Panc1 (cell line): ENCODE measurements around the gene ANK3.

Experiments used
- POLR2AphosphoS5 ChIP-seq: IDR thresholded peaks from 2 replicates; pipeline ENCODE4 v1.6.1; 2012; ENCODE audit warnings: mild to moderate bottlenecking, low read depth, low read length, moderate library complexity
- TCF7L2 ChIP-seq: IDR thresholded peaks from 2 replicates; pipeline ENCODE4 v1.6.1; 2011; ENCODE audit warnings: mild to moderate bottlenecking, low read depth, low read length, inconsistent platforms
- TF ChIP-seq, protein P1 (sequence below): fragments of 450-650 bp; IDR thresholded peaks from 2 replicates; pipeline ENCODE4 v1.5.1; 2017; ENCODE audit warnings: mild to moderate bottlenecking
- TF ChIP-seq, protein P2 (sequence below), 2 experiments: IDR thresholded peaks; 2 replicates each; pipeline ENCODE4 v1.6.1; 2011 to 2012; ENCODE audit warnings: low read depth in 2 of 2, control low read depth in 1 of 2, low read length in 1 of 2, mild to moderate bottlenecking in 1 of 2, moderate library complexity in 1 of 2; ENCODE audit not compliant: insufficient read depth in 1 of 2

DNA sequence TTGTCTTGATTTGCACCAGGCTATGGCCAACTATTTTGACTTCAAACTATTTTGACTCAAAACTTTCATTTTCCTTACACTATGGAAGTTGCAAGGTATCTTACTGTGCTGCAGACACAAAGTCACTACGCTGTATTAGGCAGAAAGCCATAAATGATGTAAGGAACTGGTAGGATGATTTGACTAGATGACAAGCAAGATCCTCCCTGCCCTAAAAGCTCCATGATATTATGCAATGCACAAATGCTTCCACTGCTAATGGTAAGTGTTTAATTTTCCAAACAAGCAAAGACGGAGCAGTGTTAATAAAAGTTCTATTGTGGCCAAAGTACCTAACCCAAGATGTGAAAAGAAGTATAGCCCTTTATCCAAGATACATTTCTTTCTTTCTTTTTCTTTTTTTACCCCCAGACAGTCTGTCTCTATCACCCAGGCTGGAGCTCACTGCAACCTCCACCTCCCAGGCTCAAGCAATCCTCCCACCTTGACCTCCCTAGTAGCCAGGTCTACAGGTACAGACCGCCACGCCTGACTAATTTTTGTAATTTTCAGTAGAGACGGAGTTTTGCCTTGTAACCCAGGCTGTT is 98.2 kb downstream of the ANK3 start:
- TF ChIP-seq, protein P1, sequence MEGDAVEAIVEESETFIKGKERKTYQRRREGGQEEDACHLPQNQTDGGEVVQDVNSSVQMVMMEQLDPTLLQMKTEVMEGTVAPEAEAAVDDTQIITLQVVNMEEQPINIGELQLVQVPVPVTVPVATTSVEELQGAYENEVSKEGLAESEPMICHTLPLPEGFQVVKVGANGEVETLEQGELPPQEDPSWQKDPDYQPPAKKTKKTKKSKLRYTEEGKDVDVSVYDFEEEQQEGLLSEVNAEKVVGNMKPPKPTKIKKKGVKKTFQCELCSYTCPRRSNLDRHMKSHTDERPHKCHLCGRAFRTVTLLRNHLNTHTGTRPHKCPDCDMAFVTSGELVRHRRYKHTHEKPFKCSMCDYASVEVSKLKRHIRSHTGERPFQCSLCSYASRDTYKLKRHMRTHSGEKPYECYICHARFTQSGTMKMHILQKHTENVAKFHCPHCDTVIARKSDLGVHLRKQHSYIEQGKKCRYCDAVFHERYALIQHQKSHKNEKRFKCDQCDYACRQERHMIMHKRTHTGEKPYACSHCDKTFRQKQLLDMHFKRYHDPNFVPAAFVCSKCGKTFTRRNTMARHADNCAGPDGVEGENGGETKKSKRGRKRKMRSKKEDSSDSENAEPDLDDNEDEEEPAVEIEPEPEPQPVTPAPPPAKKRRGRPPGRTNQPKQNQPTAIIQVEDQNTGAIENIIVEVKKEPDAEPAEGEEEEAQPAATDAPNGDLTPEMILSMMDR: no peak
- no peak for TF ChIP-seq POLR2AphosphoS5
- TF ChIP-seq TCF7L2: no peak
- TF ChIP-seq, protein P2, sequence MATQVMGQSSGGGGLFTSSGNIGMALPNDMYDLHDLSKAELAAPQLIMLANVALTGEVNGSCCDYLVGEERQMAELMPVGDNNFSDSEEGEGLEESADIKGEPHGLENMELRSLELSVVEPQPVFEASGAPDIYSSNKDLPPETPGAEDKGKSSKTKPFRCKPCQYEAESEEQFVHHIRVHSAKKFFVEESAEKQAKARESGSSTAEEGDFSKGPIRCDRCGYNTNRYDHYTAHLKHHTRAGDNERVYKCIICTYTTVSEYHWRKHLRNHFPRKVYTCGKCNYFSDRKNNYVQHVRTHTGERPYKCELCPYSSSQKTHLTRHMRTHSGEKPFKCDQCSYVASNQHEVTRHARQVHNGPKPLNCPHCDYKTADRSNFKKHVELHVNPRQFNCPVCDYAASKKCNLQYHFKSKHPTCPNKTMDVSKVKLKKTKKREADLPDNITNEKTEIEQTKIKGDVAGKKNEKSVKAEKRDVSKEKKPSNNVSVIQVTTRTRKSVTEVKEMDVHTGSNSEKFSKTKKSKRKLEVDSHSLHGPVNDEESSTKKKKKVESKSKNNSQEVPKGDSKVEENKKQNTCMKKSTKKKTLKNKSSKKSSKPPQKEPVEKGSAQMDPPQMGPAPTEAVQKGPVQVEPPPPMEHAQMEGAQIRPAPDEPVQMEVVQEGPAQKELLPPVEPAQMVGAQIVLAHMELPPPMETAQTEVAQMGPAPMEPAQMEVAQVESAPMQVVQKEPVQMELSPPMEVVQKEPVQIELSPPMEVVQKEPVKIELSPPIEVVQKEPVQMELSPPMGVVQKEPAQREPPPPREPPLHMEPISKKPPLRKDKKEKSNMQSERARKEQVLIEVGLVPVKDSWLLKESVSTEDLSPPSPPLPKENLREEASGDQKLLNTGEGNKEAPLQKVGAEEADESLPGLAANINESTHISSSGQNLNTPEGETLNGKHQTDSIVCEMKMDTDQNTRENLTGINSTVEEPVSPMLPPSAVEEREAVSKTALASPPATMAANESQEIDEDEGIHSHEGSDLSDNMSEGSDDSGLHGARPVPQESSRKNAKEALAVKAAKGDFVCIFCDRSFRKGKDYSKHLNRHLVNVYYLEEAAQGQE (IDR thresholded peaks at IDR 0.05; ENCODE audit: insufficient read depth in 1 of 2, low read depth in 2 of 2, low read length in 1 of 2): no peak
